CD4-positive, alpha-beta T cell (primary cell): ENCODE measurements around the gene ORAI3. TPM values are rescaled to one million over a fixed set of nuclear protein-coding genes. Genes with fewer than 3 reads are reported as not detected.
A peak's percentile ranks its signal among the peaks of the same experiment; 100 is the strongest.

ENCODE experiments used
- ATAC-seq: fragments of 200-7000 bp; cut with Tn5 transposase; one replicate; pipeline ENCODE4 v1.10.0; 2022; ENCODE audit warnings: mild to moderate bottlenecking; ENCODE audit not compliant: poor library complexity
- CTCF ChIA-PET: fragments of 350-600 bp; sonication (Branson Sonifier 250); formaldehyde crosslinking; loops from one replicate; lab custom pipeline; 2021; ENCODE audit warnings: antibody characterized with exemption, inconsistent platforms; lab: Charles Lee
- POLR2A ChIA-PET: fragments of 350-600 bp; sonication (Branson Sonifier 250); formaldehyde crosslinking; loops from one replicate; lab custom pipeline; 2021; ENCODE audit warnings: antibody characterized with exemption, inconsistent platforms; lab: Charles Lee
- DNase-seq, 14 experiments: peaks; one replicate each; pipeline ENCODE4 v3.0.0-alpha.2; 2013 to 2020; ENCODE audit warnings: mixed read lengths in 2 of 14
- H3K27ac ChIP-seq, 2 donors: one replicate each; pipeline versions ENCODE4 v1.5.1 to v1.7.0; 2013; ENCODE audit warnings: low read length in 2 of 2, low read depth in 1 of 2, mild to moderate bottlenecking in 1 of 2
- H3K27me3 ChIP-seq, 2 experiments: 1 replicate in 1 of 2; 2 replicates in 1 of 2; pipeline versions ENCODE4 v1.6.1 to v1.7.0; 2013; ENCODE audit warnings: low read length in 2 of 2, control low read depth in 1 of 2, mild to moderate bottlenecking in 1 of 2, moderate library complexity in 1 of 2; ENCODE audit not compliant: insufficient read depth in 2 of 2, control insufficient read depth in 1 of 2
- H3K36me3 ChIP-seq: one replicate; pipeline ENCODE4 v1.6.1; 2013; ENCODE audit warnings: low read length, control low read depth; ENCODE audit not compliant: insufficient read depth
- H3K4me1 ChIP-seq: one replicate; pipeline ENCODE4 v1.6.1; 2013; ENCODE audit warnings: low read length, control low read depth; ENCODE audit not compliant: insufficient read depth
- H3K4me3 ChIP-seq: one replicate; pipeline ENCODE4 v1.5.1; 2013; ENCODE audit warnings: mild to moderate bottlenecking, low read length, moderate library complexity
- H3K9me3 ChIP-seq, 2 experiments: 1 replicate in 1 of 2; 2 replicates in 1 of 2; pipeline versions ENCODE4 v1.6.1 to v1.7.0; 2013; ENCODE audit warnings: low read length in 2 of 2, mild to moderate bottlenecking in 2 of 2, control low read depth in 1 of 2, moderate library complexity in 1 of 2; ENCODE audit not compliant: control insufficient read depth in 1 of 2, insufficient read depth in 1 of 2
- H3K27ac Mint-ChIP-seq: one replicate; pipeline ENCODE4 v1.8.0; 2020; ENCODE audit warnings: mixed read lengths
- H3K27me3 Mint-ChIP-seq: one replicate; pipeline ENCODE4 v1.8.0; 2021; ENCODE audit warnings: mixed read lengths
- H3K36me3 Mint-ChIP-seq: one replicate; pipeline ENCODE4 v1.8.0; 2021; ENCODE audit warnings: low read depth, mixed read lengths
- H3K4me1 Mint-ChIP-seq: one replicate; pipeline ENCODE4 v1.8.0; 2021; ENCODE audit warnings: low read depth, mixed read lengths
- H3K4me3 Mint-ChIP-seq: one replicate; pipeline ENCODE4 v1.8.0; 2020; ENCODE audit warnings: mild to moderate bottlenecking, mixed read lengths
- H3K9me3 Mint-ChIP-seq: one replicate; pipeline ENCODE4 v1.8.0; 2020; ENCODE audit warnings: mixed read lengths
- CTCF ChIP-seq: fragments of 200-600 bp; IDR thresholded peaks from one replicate; pipeline ENCODE4 v1.8.0; 2022; ENCODE audit warnings: antibody characterized with exemption, mild to moderate bottlenecking
- intact Hi-C, 2 experiments: fragments of 100-400 bp; cut with DNase I in 1 of 2; cut with micrococcal nuclease in 1 of 2; formaldehyde crosslinking; loops; one replicate each; pipeline versions ENCODE4 v1.15.1 to v1.9.0; 2023 to 2025; cut with DNase I, micrococcal nuclease
- total RNA-seq, 174 experiments: library from RNA in 2 of 174; stranded (reverse) in 2 of 174; gene quantifications; one replicate each; pipeline ENCODE4 v1.2.3 and lab custom pipeline; 2021 to 2026

The ORAI3 gene
- total RNA-seq, 2 experiments from 2014 or later = 3.0 to 4.5 TPM

- H3K27me3 ChIP-seq = no peaks in the 10 kb centered on the region
- DNase-seq (no peak), ATAC-seq (no peak)
- H3K4me3 ChIP-seq = no peak overlapping the region
- intact Hi-C loops = loop anchor here (10.0 kb wide), 3 partner anchors 148 to 932 kb away; partner anchors contain the start of genes HIRIP3 (in 1 of the 2), INO80E (in 1 of the 2), MYL11 (in 1 of the 2) and TBC1D10B (in 1 of the 2)
- TF ChIP-seq CTCF = no peak
- peaks cover 18% of the 10 kb centered on the region for H3K36me3 Mint-ChIP-seq
- H3K27me3 Mint-ChIP-seq = no peaks in the 10 kb centered on the region
- H3K4me3 Mint-ChIP-seq = peak overlapping the region; percentile 66
- H3K36me3 ChIP-seq = peaks cover 9% of the 10 kb centered on the region
- no peak overlapping the region for H3K27ac ChIP-seq
- CTCF ChIA-PET = interaction anchor here (2.1 kb wide), 1 partner anchor 14 kb away, joined by 10 read pairs; no protein-coding TSS in a partner anchor
- no peak overlapping the region for H3K27ac Mint-ChIP-seq
- POLR2A ChIA-PET = no interaction called here
- H3K9me3 ChIP-seq = no peaks in the 10 kb centered on the region
- H3K4me1 ChIP-seq = peaks cover 17% of the 10 kb centered on the region
- H3K4me1 Mint-ChIP-seq = peaks cover 18% of the 10 kb centered on the region
- H3K9me3 Mint-ChIP-seq = no peaks in the 10 kb centered on the region
Measured at GRCh38 chr16:30926937-30927788, 21.7 kb upstream of the ORAI3 start.

GRCh38 chr16:30927789-30928378, 21.0 kb upstream of the ORAI3 start:
- POLR2A ChIA-PET = interaction anchor here (1.2 kb wide), 1 partner anchor 114 kb away, joined by 5 read pairs; no protein-coding TSS in a partner anchor
- Mint-ChIP-seq H3K4me3 (no peak overlapping the region), H3K27ac (no peak overlapping the region), H3K9me3 (no peaks in the 10 kb centered on the region), H3K4me1 (peaks cover 14% of the 10 kb centered on the region), H3K27me3 (no peaks in the 10 kb centered on the region), H3K36me3 (peaks cover 19% of the 10 kb centered on the region)
- peak in 6 of 14 experiments; percentile 16 to 72 (median 50) for DNase-seq
- no peak overlapping the region for H3K4me3 ChIP-seq
- no peak for ATAC-seq
- H3K27ac ChIP-seq = no peak overlapping the region
- no peak for TF ChIP-seq CTCF
- H3K9me3 ChIP-seq = no peaks in the 10 kb centered on the region
- H3K4me1 ChIP-seq = peaks cover 16% of the 10 kb centered on the region
- intact Hi-C loops = loop anchor here (10.0 kb wide), 3 partner anchors 147 to 933 kb away; partner anchors contain the start of genes HIRIP3 (in 1 of the 2), INO80E (in 1 of the 2), MYL11 (in 1 of the 2) and TBC1D10B (in 1 of the 2)
- CTCF ChIA-PET = no interaction called here
- peaks cover 13% of the 10 kb centered on the region for H3K36me3 ChIP-seq
- H3K27me3 ChIP-seq = no peaks in the 10 kb centered on the region

GRCh38 chr16:30928390-30928789, 20.5 kb upstream of the ORAI3 start:
- no peak for TF ChIP-seq CTCF
- peaks cover 17% of the 10 kb centered on the region for H3K36me3 Mint-ChIP-seq
- H3K4me3 Mint-ChIP-seq = no peak overlapping the region
- Histone ChIP-seq H3K36me3 (peaks cover 13% of the 10 kb centered on the region), H3K27me3 (no peaks in the 10 kb centered on the region), H3K9me3 (no peaks in the 10 kb centered on the region), H3K4me1 (peaks cover 16% of the 10 kb centered on the region), H3K27ac (no peak overlapping the region), H3K4me3 (no peak overlapping the region)
- DNase-seq (no peak), ATAC-seq (no peak)
- H3K4me1 Mint-ChIP-seq = peaks cover 10% of the 10 kb centered on the region
- POLR2A ChIA-PET = interaction anchor here (1.2 kb wide), 1 partner anchor 115 kb away, joined by 5 read pairs; no protein-coding TSS in a partner anchor
- intact Hi-C loops = loop anchor here (10.0 kb wide), 3 partner anchors 146 to 934 kb away; partner anchors contain the start of genes HIRIP3 (in 1 of the 2), INO80E (in 1 of the 2), MYL11 (in 1 of the 2) and TBC1D10B (in 1 of the 2)
- H3K9me3 Mint-ChIP-seq = no peaks in the 10 kb centered on the region
- CTCF ChIA-PET = no interaction called here
- no peak overlapping the region for H3K27ac Mint-ChIP-seq
- no peaks in the 10 kb centered on the region for H3K27me3 Mint-ChIP-seq
